Activated T-helper 17 cell treated with anti-CD3 and anti-CD28 coated beads, Interleukin-2, amount 50 U/mL, for 72 hours (primary cell): ENCODE results near the gene CDC40. TPM values are rescaled to one million over a fixed set of nuclear protein-coding genes. Genes with fewer than 3 reads are reported as not detected.
"Not testable (repeated sequence)": the region's sequence is repeated elsewhere in the genome, so short reads cannot be mapped to it uniquely, and the experiment has no call there.

Experiments
- ATAC-seq: fragments of 150-1000 bp; cut with Tn5 transposase; replicated peaks from 2 replicates; pipeline ENCODE4 v1.10.0; 2021; ENCODE audit warnings: mild to moderate bottlenecking, moderate library complexity
- H3K27ac Mint-ChIP-seq: one replicate; pipeline ENCODE4 v1.8.0; 2022; ENCODE audit warnings: mixed read lengths
- H3K27me3 Mint-ChIP-seq: one replicate; pipeline ENCODE4 v1.8.0; 2022; ENCODE audit warnings: mixed read lengths
- H3K36me3 Mint-ChIP-seq: one replicate; pipeline ENCODE4 v1.8.0; 2022; ENCODE audit warnings: low read depth, mild to moderate bottlenecking, mixed read lengths
- H3K4me1 Mint-ChIP-seq: one replicate; pipeline ENCODE4 v1.8.0; 2022; ENCODE audit warnings: mixed read lengths
- H3K4me3 Mint-ChIP-seq: one replicate; pipeline ENCODE4 v1.8.0; 2022; ENCODE audit warnings: mild to moderate bottlenecking, mixed read lengths
- H3K9me3 Mint-ChIP-seq: one replicate; pipeline ENCODE4 v1.8.0; 2022; ENCODE audit warnings: mixed read lengths
- total RNA-seq, 2 donors: library from RNA; stranded (reverse); gene quantifications; one replicate each; pipeline ENCODE4 v1.2.3, GENCODE V29; 2022

CDC40 gene
- total RNA-seq, 2 donors from 2014 or later = 27.1 to 30.4 TPM

GRCh38 chr6:110271732-110272022 lies 91.5 kb downstream of the CDC40 start:
- ATAC-seq = no peak
- H3K4me1 Mint-ChIP-seq = no peaks in the 10 kb centered on the region

GRCh38 chr6:110272781-110273180 lies 92.6 kb downstream of the CDC40 start:
- H3K36me3 Mint-ChIP-seq, H3K9me3 Mint-ChIP-seq, H3K27ac Mint-ChIP-seq, H3K4me1 Mint-ChIP-seq, ATAC-seq, H3K4me3 Mint-ChIP-seq, H3K27me3 Mint-ChIP-seq: not testable (repeated sequence)

More at GRCh38 chr6:110271732-110272022, 91.5 kb downstream of the CDC40 start:
- H3K4me3 Mint-ChIP-seq = no peak overlapping the region
- no peak overlapping the region for H3K27ac Mint-ChIP-seq
- no peaks in the 10 kb centered on the region for H3K9me3 Mint-ChIP-seq
- H3K27me3 Mint-ChIP-seq = peaks cover 3% of the 10 kb centered on the region
- H3K36me3 Mint-ChIP-seq = no peaks in the 10 kb centered on the region

GRCh38 chr6:110277100-110277665 lies 97.0 kb downstream of the CDC40 start:
- no peak overlapping the region for H3K4me3 Mint-ChIP-seq
- H3K27ac Mint-ChIP-seq = no peak overlapping the region
- no peaks in the 10 kb centered on the region for H3K36me3 Mint-ChIP-seq
- no peak for ATAC-seq
- peaks cover 6% of the 10 kb centered on the region for H3K27me3 Mint-ChIP-seq
- H3K4me1 Mint-ChIP-seq = no peaks in the 10 kb centered on the region
- no peaks in the 10 kb centered on the region for H3K9me3 Mint-ChIP-seq

Other genes starting within 250 kb of the CDC40 start
- not detected for gene GPR6, start 202.1 kb upstream of the CDC40 start, total RNA-seq
- gene WASF1, start 757 bp upstream of the CDC40 start, total RNA-seq = 10 to 100 TPM in 1 of 2 donors, 1 to 10 TPM in 1; 3.1 to 10.6 TPM
- gene METTL24, start 177.9 kb downstream of the CDC40 start, total RNA-seq = not detected
- gene DDO, start 235.1 kb downstream of the CDC40 start, total RNA-seq = not detected